Measurements from ENCODE around the gene SLC7A9.
"Not testable (repeated sequence)": the region's sequence is repeated elsewhere in the genome, so short reads cannot be mapped to it uniquely, and the experiment has no call there.

SLC7A9 gene

DNA sequence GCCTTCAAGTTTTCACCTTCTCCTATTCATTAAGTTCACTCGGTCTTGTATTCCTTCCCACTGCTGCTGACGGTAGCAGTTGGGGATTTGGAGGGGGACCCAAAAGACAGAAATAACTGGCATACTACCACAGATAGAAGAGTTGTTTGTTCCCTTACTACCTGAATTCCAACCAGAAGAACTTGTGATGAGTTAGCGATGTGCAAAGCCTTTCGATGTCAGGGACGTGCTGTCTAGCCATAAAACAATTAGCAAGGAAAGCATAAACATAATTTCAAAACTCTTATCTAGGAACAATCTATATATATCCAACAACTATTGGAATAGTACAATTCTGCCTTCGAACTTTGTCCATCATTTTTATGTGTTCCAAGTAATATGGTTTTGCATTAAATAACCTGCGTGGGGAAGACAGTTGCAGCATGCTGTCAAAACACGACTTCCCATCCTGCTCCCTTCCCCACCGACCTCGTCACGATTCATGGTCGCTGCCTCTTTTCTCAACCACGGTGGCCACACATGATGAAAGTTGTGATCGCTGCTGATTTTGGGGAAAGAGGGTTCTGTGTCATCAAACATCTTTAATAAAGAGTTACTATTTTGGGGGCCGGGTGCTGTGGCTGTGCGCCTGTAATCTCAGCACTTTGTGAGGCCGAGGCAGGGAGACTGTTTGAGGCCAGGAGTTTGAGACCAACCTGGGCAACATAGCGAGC is 3.8 kb upstream of the SLC7A9 start:
- in situ Hi-C loops (cut with MboI; ENCODE audit: low pct_unique_long_range_greater_than_20kb, low sequenced_read_pairs, unreplicated experiment): no loop called here

DNA sequence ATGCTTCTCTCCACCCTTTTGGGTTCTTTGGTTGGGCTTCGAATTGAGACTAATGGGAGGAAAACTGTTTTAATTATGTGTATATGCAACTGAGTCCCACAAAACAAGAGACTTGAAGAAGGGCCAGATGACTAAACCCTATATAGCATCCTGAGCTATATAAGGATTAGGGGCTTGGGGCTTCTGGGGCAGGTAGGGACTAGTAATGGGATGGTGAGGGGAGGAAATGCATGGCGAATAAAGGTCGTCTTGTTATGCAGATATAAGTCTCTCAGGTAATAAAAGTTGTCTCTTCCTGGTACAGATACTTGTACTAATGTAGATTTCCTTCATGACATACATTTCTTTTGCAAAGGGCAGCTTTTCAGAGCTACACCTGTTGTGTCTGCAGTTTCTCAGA is 2.8 kb upstream of the SLC7A9 start:
- in situ Hi-C loops (cut with MboI; ENCODE audit: low pct_unique_long_range_greater_than_20kb, low sequenced_read_pairs, unreplicated experiment): no loop called here
- no peak for DNase-seq (ENCODE audit: low spot score)
- TF ChIP-seq, protein P1, sequence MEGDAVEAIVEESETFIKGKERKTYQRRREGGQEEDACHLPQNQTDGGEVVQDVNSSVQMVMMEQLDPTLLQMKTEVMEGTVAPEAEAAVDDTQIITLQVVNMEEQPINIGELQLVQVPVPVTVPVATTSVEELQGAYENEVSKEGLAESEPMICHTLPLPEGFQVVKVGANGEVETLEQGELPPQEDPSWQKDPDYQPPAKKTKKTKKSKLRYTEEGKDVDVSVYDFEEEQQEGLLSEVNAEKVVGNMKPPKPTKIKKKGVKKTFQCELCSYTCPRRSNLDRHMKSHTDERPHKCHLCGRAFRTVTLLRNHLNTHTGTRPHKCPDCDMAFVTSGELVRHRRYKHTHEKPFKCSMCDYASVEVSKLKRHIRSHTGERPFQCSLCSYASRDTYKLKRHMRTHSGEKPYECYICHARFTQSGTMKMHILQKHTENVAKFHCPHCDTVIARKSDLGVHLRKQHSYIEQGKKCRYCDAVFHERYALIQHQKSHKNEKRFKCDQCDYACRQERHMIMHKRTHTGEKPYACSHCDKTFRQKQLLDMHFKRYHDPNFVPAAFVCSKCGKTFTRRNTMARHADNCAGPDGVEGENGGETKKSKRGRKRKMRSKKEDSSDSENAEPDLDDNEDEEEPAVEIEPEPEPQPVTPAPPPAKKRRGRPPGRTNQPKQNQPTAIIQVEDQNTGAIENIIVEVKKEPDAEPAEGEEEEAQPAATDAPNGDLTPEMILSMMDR (IDR thresholded peaks at IDR 0.05; ENCODE audit: extremely low read depth, insufficient read depth, missing control alignments): no peak

More for the DNA sequence above, 3.8 kb upstream of the SLC7A9 start:
- peak; percentile 6 for DNase-seq (ENCODE audit: low spot score)
- TF ChIP-seq, protein P1 (IDR thresholded peaks at IDR 0.05; ENCODE audit: extremely low read depth, insufficient read depth, missing control alignments): no peak

DNA sequence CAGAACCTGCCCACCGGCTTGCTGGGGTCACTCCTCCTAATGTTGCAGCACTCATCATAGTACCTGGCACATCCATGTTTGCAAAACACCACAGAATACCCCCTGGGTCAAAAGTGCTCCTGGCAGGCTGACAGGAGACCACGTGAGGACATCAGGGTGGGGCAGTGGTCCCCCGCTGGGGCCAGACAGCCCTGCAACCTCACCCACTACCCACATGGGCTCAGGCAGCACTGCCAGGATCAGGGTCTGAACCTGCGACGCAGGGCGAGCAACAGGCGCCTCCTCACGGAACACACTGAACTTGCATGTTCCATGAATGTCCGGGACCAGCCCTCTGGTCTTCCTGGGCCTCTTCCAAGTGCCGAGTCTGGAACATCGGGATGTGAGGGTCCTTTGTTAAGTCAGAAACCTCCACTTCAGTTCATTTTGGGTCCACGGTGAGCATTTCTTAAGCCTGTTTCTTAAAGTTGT is 1.4 kb upstream of the SLC7A9 start:
- in situ Hi-C loops (cut with MboI; ENCODE audit: low pct_unique_long_range_greater_than_20kb, low sequenced_read_pairs, unreplicated experiment): no loop called here
- no peak for DNase-seq (ENCODE audit: low spot score)
- TF ChIP-seq, protein P1 (IDR thresholded peaks at IDR 0.05; ENCODE audit: extremely low read depth, insufficient read depth, missing control alignments): no peak

DNA sequence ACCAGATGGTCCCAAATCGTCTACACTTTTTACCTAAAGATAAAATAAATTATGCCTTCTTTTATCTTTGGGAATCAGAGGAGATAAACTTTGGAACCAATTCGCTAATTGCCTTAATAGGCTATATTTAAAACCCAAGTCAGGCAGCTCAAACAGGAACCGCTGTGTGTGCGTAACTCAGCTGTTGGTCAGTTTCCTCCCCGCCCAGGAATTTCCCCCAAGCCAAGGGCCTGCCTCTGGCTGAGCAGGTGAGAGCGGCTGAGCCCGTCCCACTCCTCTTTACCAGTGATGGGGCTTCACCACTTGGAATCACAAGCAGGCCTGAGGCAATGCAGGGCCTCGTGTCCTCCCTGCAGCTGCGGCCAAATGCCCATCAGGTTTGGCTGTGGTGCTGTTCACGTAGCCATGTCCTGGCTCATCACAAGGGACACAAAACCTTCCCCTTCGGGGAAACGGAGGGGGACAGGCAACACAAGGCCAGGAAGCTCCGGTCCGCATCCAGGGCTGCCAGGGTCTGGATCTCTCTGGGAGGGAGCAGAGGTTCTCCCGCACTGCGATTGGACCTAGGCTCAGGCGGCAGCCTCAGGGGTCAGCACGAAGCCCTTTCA is 503 bp upstream of the SLC7A9 start:
- DNase-seq (ENCODE audit: low spot score): no peak
- TF ChIP-seq, protein P1 (IDR thresholded peaks at IDR 0.05; ENCODE audit: extremely low read depth, insufficient read depth, missing control alignments): no peak
- in situ Hi-C loops (cut with MboI; ENCODE audit: low pct_unique_long_range_greater_than_20kb, low sequenced_read_pairs, unreplicated experiment): no loop called here

DNA sequence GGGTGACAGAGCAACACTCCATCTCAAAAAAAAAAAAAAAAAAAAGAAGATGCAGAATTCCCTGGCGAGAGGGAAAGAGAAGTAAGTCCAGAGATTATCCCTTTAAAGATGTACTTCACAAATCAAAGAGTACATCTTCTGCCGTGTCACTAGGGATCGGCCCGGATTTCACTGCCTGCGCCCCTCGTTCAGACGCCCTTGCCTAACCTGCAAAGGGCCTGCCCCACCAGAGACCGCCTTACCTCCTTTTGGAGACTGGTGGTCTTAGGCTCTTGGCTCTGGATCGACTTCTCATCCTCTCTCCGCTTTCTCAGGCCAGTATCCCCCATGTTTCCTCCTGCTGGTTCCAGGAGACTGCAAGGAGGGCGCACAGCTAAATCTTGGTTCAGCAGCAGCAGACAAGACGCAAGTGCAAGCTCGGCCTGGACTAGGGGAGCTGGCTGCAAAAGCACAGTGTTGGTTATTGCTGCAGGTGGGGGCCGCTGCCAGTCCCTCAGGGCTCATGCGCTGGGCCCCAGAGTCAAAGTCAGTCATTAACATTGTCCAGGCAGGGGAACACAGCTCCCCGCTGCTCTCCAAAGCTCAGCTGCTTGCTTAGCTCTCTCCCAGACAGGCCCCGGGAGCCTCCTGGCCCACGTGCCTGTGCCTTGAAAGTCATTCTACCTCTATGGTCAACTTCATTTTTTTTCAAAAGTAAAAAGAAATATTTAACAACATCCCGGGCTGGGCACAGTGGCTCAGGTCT is 1.2 kb downstream of the SLC7A9 start:
- DNase-seq (ENCODE audit: low spot score): no peak
- TF ChIP-seq, protein P1 (IDR thresholded peaks at IDR 0.05; ENCODE audit: extremely low read depth, insufficient read depth, missing control alignments): no peak
- in situ Hi-C loops (cut with MboI; ENCODE audit: low pct_unique_long_range_greater_than_20kb, low sequenced_read_pairs, unreplicated experiment): no loop called here

DNA sequence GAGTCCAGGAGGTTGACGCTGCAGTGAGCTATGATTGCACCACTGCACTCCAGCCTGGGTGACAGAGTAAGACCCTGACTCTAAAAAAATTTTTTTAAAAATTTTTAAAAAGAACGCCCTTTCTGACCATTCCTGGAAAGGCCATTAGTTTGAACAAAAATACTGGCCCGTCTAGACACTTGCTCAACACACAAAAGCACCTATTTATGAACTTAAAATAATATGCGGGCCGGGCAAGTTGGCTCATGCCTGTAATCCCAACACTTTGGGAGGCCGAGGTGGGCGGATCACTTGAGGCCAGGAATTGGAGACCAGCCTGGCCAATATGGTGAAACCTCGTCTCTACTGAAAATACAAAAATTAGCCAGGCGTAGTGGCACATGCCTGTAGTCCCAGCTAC is 2.1 kb downstream of the SLC7A9 start:
- in situ Hi-C loops (cut with MboI; ENCODE audit: low pct_unique_long_range_greater_than_20kb, low sequenced_read_pairs, unreplicated experiment); DNase-seq (ENCODE audit: low spot score): not testable (repeated sequence)
